Measurements from ENCODE around the gene SSTR4. TPM values are rescaled to one million over a fixed set of nuclear protein-coding genes. Genes with fewer than 3 reads are reported as not detected.

Gene SSTR4
- total RNA-seq, 2 donors from 2014 or later = not detected

- TF ChIP-seq, protein P1, sequence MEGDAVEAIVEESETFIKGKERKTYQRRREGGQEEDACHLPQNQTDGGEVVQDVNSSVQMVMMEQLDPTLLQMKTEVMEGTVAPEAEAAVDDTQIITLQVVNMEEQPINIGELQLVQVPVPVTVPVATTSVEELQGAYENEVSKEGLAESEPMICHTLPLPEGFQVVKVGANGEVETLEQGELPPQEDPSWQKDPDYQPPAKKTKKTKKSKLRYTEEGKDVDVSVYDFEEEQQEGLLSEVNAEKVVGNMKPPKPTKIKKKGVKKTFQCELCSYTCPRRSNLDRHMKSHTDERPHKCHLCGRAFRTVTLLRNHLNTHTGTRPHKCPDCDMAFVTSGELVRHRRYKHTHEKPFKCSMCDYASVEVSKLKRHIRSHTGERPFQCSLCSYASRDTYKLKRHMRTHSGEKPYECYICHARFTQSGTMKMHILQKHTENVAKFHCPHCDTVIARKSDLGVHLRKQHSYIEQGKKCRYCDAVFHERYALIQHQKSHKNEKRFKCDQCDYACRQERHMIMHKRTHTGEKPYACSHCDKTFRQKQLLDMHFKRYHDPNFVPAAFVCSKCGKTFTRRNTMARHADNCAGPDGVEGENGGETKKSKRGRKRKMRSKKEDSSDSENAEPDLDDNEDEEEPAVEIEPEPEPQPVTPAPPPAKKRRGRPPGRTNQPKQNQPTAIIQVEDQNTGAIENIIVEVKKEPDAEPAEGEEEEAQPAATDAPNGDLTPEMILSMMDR (IDR thresholded peaks at IDR 0.05) = no peak
Measured at GRCh38 chr20:23020230-23021018, 14.7 kb upstream of the SSTR4 start.

GRCh38 chr20:23021541-23021940 is 13.6 kb upstream of the SSTR4 start:
- no peaks in the 10 kb centered on the region for H3K36me3 ChIP-seq
- no peaks in the 10 kb centered on the region for H3K4me1 ChIP-seq
- no peak for DNase-seq (ENCODE audit: low spot score)
- TF ChIP-seq, protein P1 (IDR thresholded peaks at IDR 0.05) = no peak
- H3K27ac ChIP-seq = no peak overlapping the region
- H3K4me3 ChIP-seq = no peak overlapping the region
- no peaks in the 10 kb centered on the region for H3K27me3 ChIP-seq
- no peaks in the 10 kb centered on the region for H3K9me3 ChIP-seq

More at GRCh38 chr20:23020230-23021018, 14.7 kb upstream of the SSTR4 start:
- DNase-seq (ENCODE audit: low spot score) = no peak
- no peaks in the 10 kb centered on the region for H3K9me3 ChIP-seq
- H3K4me3 ChIP-seq = no peak overlapping the region
- H3K4me1 ChIP-seq = no peaks in the 10 kb centered on the region
- H3K27ac ChIP-seq = no peak overlapping the region
- H3K36me3 ChIP-seq = no peaks in the 10 kb centered on the region
- no peaks in the 10 kb centered on the region for H3K27me3 ChIP-seq

GRCh38 chr20:23021951-23022350 is 13.2 kb upstream of the SSTR4 start:
- DNase-seq (ENCODE audit: low spot score) = no peak

GRCh38 chr20:23022849-23023248 is 12.3 kb upstream of the SSTR4 start:
- Histone ChIP-seq H3K27me3 (no peaks in the 10 kb centered on the region), H3K9me3 (no peaks in the 10 kb centered on the region), H3K27ac (no peak overlapping the region), H3K4me3 (no peak overlapping the region), H3K36me3 (no peaks in the 10 kb centered on the region), H3K4me1 (no peaks in the 10 kb centered on the region)
- TF ChIP-seq, protein P1 (IDR thresholded peaks at IDR 0.05) = no peak
- DNase-seq (ENCODE audit: low spot score) = no peak

More at GRCh38 chr20:23021951-23022350, 13.2 kb upstream of the SSTR4 start:
- no peaks in the 10 kb centered on the region for H3K4me1 ChIP-seq
- no peak overlapping the region for H3K4me3 ChIP-seq
- H3K27ac ChIP-seq = no peak overlapping the region
- no peaks in the 10 kb centered on the region for H3K36me3 ChIP-seq
- no peaks in the 10 kb centered on the region for H3K27me3 ChIP-seq
- no peaks in the 10 kb centered on the region for H3K9me3 ChIP-seq
- TF ChIP-seq, protein P1 (IDR thresholded peaks at IDR 0.05) = no peak

GRCh38 chr20:23023621-23024177 is 11.4 kb upstream of the SSTR4 start:
- Histone ChIP-seq H3K4me3 (no peak overlapping the region), H3K27me3 (no peaks in the 10 kb centered on the region), H3K27ac (no peak overlapping the region), H3K36me3 (no peaks in the 10 kb centered on the region), H3K9me3 (no peaks in the 10 kb centered on the region), H3K4me1 (no peaks in the 10 kb centered on the region)
- DNase-seq (ENCODE audit: low spot score) = no peak
- TF ChIP-seq, protein P1 (IDR thresholded peaks at IDR 0.05) = no peak
